HG03520 (cell line): ENCODE results near the gene OR8G1.
"Not testable (repeated sequence)": the region's sequence is repeated elsewhere in the genome, so short reads cannot be mapped to it uniquely, and the experiment has no call there.

Experiments
- ATAC-seq: cut with Tn5 transposase; IDR thresholded peaks from one replicate; pipeline ENCODE4 v1.9.1; 2021; ENCODE audit warnings: mild to moderate bottlenecking, moderate library complexity; ENCODE audit not compliant: unreplicated experiment

Gene OR8G1

DNA sequence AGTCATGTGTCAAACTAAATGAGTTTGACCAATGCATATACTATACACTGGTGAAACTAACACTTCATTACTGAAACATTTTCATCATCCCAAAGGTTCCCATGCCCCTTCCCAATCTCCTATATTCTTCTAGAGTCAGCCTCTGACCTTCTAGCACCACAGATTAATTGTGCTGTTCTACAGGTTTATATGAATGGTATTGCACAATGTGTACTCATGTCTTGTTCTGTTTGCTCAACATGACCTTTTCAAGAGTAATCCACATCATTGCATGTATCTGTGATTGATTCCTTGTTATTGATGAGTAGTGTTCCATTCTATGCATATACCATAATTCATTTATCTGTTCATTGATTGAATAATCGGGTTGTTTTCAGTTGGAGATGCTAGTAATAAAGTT, 7.5 kb upstream of the OR8G1 start:
- no peak for ATAC-seq

DNA sequence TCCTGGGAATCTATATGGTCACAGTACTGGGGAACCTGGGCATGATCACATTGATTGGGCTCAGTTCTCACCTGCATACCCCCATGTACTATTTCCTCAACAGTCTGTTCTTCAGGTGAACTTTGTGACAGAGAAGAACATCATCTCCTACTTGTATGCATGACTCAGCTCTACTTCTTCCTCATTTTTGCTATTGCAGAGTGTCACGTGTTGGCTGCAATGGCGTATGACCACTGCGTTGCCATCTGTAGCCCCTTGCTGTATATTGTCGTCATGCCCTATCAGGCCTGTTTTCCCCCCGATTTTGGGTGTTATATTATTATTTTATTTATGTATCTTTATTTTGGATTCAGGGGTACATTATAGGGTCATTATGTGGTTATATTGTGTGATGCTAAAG, 2.4 kb upstream of the OR8G1 start:
- no peak for ATAC-seq

DNA sequence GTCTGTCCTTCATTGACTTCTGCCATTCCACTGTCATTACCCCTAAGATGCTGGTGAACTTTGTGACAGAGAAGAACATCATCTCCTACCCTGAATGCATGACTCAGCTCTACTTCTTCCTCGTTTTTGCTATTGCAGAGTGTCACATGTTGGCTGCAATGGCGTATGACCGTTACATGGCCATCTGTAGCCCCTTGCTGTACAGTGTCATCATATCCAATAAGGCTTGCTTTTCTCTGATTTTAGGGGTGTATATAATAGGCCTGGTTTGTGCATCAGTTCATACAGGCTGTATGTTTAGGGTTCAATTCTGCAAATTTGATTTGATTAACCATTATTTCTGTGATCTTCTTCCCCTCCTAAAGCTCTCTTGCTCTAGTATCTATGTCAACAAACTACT, 9.0 kb downstream of the OR8G1 start:
- ATAC-seq: not testable (repeated sequence)

DNA sequence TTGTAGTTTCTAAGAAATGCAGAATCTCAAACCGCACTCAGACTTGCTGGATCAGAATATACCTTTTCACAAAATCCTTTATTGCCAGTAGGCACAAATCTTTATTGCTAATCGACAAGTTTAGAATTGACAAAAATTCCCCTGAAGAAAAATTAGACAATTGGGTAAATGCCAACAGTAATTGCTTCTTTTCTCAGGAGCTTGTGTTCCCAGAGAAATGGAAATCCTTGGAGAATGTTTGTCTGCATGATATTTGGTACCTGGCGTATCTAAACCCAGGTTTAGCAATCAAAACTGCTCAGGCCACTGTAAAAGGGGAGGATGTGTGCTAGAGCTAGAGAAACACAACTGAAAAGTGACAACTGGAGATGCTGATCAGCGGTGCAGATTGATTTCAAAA, 15.2 kb downstream of the OR8G1 start, which contains the start of gene OR8G5:
OR8G5 (plus strand) TSS at position 301 of the 400 bp plus-strand sequence. CDS start 8,556 bp downstream, outside the sequence.
- no peak for ATAC-seq

DNA sequence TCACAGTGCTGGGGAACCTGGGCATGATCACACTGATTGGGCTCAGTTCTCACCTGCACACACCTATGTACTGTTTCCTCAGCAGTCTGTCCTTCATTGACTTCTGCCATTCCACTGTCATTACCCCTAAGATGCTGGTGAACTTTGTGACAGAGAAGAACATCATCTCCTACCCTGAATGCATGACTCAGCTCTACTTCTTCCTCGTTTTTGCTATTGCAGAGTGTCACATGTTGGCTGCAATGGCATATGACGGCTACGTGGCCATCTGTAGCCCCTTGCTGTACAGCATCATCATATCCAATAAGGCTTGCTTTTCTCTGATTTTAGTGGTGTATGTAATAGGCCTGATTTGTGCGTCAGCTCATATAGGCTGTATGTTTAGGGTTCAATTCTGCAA, 24.1 kb downstream of the OR8G1 start:
- not testable (repeated sequence) for ATAC-seq

DNA sequence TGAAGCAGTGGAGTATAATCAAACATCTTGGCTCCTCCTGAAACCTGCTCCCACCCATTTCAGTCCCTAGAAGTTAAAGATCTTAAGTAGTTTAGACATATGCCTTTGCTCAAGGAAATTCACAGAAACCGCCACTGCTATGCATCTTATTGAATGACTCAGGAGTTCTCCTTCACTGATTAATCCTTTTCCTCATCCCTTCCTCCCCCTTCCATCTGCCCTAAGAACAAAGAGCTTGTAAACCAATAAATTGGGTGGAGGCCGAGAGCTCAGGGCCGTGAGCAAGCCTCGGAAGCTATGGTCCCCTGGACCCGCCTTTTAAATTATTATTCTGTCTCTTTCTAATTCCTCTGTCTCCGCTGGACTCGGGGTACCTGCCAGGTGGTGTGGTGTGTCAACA, 30.0 kb downstream of the OR8G1 start:
- not testable (repeated sequence) for ATAC-seq

DNA sequence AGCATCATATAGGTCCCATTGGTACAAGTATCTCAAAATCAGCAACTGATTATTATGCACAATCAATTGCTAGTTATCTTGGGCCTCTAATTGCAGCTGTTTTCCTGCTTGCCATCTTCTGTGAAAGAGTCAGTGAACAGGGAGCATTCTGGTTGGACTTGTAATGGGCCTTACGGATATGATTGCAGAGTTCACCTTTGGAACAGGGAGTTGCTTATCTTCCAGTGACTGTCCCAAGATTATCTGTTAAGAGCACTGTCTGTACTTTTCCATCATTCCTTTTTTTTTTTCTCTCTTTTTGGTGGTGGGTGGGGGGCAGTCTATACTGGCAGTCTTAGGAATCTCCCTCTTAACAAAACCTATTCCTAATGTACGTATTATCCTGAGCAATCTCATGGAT, 33.1 kb downstream of the OR8G1 start:
- no peak for ATAC-seq

DNA sequence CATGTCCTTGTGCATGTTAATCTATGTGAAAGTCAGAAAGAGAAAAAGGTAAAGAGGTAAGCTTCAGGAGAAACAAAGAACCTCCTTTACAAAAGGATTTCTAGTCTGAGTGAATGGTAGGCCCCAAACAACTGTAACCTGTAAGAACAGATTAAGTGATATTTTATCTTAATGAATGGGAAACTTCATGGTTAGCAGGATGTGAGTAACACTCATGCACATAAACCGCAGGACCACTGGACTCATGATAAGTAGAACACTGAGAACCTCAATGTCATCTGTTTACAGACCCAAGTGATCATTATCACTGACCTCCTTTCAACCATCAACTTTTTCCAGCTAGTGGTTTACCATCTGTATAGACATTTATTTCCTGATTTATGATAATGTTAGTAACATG, 35.2 kb downstream of the OR8G1 start:
- ATAC-seq: no peak

DNA sequence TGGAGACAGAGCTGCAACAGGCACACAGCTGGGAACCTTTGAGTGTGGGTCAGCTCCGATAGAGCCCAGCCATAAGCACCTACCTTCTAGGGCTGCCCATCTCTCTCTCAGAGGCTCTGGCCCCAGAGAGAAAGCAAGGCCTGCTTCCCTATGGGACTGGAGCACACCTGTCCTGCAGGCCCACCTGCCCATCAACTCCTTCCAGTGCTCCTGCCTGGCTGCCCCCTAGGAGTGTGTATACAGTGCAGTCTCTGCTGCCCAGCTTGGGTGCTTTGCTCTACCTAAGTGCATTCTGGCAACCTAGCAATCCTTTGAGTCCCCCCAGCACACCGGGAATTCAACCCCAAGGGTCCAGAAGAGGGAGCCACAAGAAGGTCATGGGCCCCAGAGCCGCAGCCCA, 36.3 kb downstream of the OR8G1 start:
- ATAC-seq: no peak

DNA sequence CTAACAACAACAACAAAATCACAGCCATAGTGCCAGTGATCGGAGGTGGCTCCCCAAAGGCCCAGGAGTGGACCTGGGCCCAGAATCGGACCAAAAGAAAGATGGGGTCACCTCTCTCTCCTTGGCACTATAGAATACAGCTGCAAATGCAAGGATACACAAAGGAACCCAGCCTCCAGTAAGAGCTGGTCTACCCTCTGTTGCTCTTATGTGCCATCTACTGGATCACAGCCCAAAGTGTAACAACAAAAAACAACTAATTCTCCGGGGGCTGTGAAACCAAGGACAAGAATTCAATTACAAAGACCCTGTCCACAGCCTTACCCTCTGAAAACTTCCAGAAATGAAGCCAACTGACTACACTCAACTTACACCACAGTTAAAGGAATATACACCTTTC, 36.9 kb downstream of the OR8G1 start:
- no peak for ATAC-seq

DNA sequence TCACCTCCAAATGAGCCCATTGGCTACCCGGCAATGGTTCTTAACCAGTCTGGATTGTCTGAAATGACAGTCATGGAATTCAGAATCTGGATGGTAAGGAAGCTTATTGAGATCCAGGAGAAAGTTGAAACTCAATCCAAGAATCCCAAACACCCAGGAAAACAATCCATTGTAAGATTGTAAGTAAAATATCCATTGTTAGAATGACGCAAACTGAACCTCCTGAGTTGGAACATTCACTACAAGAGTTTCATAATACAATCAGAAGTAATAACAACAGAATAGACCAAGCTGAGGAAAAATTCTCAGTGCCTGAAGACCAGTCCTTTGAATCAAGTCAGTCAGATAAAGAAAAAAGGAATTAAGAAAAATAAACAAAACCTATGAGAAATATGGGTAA, 37.4 kb downstream of the OR8G1 start:
- ATAC-seq: no peak

DNA sequence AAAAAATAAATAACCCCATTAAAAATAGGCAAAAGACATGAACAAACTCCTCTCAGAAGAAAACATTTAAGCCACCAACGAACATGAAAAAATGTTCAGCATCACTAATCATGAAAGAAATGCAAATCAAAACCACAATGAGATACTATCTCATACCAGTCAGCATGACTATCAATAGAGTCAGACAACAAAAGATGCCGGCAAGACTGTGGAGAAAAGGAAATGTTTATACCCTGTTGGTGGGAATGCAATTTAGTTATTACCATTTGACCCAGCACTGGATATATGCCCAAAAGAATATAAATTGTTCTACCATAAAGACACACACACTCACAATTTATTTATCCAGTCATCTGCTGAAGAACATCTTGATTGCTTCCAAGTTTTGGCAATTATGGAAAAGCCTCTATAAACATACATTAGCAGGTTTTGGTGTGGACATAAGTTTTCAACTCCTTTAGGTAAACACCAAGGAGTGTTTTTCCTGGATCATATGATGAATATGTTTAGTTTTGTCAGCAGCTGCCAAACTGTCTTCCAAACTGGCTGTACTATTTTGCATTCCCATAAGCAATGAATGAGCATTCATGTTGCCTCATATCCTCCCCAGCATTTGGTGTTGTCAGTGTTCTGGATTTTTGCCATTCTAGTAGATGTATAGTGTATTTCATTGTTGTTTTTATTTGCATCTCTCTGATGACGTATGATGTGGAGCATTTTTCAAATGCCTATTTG, 44.9 kb downstream of the OR8G1 start:
- no peak for ATAC-seq

DNA sequence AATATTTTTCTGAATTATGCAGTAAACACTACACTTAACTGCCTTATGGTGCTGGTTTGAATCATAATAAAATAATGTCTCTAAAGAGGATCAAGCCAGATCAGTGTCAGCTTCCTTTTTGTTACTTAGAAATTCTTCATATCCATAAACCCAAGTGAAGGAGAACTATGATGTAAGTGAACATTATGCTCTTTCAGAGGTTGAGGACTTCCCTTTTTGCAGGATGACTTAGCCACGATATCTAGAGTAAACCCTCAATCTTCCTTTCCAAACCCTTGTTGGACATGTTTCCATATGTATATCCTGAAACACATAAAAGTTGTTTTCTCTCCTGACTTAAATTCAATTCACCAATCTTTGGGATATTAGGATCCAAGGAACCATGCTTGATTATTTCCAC, 53.8 kb downstream of the OR8G1 start:
- ATAC-seq: no peak

DNA sequence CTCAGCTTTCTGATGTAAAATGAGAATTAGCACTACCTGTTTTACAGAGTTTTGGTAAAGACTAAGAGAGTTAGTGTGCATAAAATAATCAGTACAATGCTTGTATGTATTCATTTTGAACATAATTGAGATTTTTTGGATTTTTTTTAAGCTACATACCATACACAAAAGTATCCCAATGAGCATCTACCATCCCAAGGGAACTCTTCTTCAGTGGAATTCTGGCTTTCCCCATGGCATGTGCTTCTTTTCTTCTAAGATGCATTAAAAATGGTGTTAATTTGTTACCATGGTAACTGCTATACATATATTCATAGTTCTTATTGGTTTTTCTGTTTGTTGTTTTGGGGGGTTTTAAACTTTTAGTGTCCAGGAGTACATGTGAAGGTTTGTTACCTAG, 55.1 kb downstream of the OR8G1 start:
- ATAC-seq: no peak

DNA sequence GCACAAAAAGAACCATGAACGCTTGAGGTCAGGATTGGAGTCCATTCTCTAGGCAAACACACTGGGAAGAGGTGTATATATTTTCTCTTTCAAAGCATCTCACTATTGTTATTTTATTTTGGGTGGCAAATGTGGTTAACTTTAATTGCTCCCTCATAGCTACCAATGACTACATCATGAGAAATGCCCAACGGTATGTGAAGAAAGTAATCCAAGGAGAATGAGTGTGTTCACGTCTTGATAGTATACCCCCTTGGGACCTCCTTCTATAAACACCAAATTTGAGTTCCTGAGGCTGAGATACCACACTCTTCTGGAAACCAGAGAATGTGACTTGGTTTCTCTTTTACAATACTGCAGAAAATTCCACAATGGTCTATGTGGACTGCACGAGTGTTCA, 57.0 kb downstream of the OR8G1 start:
- ATAC-seq: no peak

DNA sequence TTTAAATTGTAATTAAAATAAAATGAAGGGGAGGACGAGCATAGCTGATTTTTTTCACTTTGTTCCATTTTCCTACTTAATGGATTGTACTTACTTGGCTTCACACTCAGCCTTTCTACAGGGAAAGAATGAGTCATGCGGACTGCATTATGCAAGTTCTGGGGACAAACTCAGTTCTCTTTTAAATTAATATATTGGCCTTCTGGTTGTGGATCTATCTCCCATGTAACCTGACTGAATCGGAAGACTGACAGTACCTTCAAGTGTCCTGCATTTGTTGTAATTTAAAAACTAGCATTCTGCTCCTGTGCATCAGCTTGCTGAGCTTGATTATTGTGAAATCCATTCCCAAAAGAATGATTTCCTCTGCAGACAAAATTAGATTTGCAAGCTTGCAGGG, 60.7 kb downstream of the OR8G1 start:
- ATAC-seq: no peak

DNA sequence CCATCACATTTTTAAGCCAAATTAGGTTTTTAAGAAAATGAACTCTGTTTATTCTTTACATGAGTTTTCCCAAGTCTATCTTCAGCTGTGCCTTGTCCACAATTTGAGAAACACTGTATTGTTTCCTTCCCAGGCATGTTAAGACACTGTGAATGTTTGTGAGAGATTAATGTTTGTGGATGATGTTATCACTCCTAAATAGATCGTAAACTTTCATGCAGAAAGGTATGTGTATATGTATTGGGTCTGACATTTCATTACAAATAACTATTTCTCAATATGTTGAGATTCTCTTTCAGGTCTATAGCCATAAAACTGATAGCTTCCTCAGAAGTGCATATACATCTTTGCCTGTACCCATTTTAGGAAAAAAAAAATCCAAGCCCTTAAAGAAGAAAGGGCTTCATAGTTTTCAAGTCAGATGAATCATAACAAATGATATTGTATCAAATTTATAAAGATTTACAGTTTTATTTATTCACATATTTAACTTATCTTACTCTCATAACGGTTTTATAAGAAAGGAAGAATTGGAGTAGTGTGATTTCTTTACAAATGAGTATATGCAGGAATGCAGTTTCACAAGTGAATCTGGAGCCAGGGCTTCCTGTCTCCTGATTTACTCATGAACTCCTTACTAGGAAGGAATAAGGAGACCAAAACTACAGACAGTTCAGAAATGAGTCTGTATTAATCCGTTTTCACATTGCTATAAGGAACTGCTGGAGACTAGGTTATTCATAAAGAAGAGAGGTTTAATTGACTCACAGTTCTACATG, 61.6 kb downstream of the OR8G1 start:
- ATAC-seq: no peak
